Duodenal mucosa (tissue), 2 donors: ENCODE measurements around the gene EFHD2.

Experiments used
- H3K27ac ChIP-seq: one replicate; pipeline ENCODE4 v1.7.0; 2013; ENCODE audit warnings: low read depth, low read length
- H3K27me3 ChIP-seq, 2 donors: one replicate each; pipeline ENCODE4 v1.7.0; 2013; ENCODE audit warnings: low read length in 2 of 2, control low read depth in 1 of 2; ENCODE audit not compliant: insufficient read depth in 2 of 2, control insufficient read depth in 1 of 2
- H3K36me3 ChIP-seq, 2 donors: one replicate each; pipeline ENCODE4 v1.7.0; 2013; ENCODE audit warnings: low read length in 2 of 2, control low read depth in 1 of 2; ENCODE audit not compliant: insufficient read depth in 2 of 2, control insufficient read depth in 1 of 2
- H3K4me1 ChIP-seq, 2 donors: one replicate each; pipeline ENCODE4 v1.7.0; 2013; ENCODE audit warnings: low read length in 2 of 2, control low read depth in 1 of 2; ENCODE audit not compliant: insufficient read depth in 2 of 2, control insufficient read depth in 1 of 2
- H3K4me3 ChIP-seq, 2 donors: one replicate each; pipeline ENCODE4 v1.7.0; 2013; ENCODE audit warnings: low read length in 2 of 2, low read depth in 1 of 2
- H3K9ac ChIP-seq, 2 donors: one replicate each; pipeline ENCODE4 v1.7.0; 2013; ENCODE audit warnings: low read length in 2 of 2, low read depth in 1 of 2
- H3K9me3 ChIP-seq, 2 donors: one replicate each; pipeline ENCODE4 v1.7.0; 2013; ENCODE audit warnings: low read length in 2 of 2, control low read depth in 1 of 2; ENCODE audit not compliant: control insufficient read depth in 1 of 2

Gene EFHD2

GRCh38 chr1:15412175-15412800 is 2.6 kb downstream of the EFHD2 start:
- peak overlapping the region; percentile 85 to 96 for H3K4me3 ChIP-seq
- H3K27me3 ChIP-seq: no peaks in the 10 kb centered on the region
- peak overlapping the region; percentile 90 to 98 for H3K9ac ChIP-seq
- H3K36me3 ChIP-seq: peaks cover 0 to 8% of the 10 kb centered on the region in 2 donors
- no peaks in the 10 kb centered on the region for H3K9me3 ChIP-seq
- peaks cover 52 to 63% of the 10 kb centered on the region in 2 donors for H3K4me1 ChIP-seq
- peak overlapping the region; percentile 69 for H3K27ac ChIP-seq

- Histone ChIP-seq H3K4me3 (peak overlapping the region; percentile 85 to 96), H3K9ac (peak overlapping the region; percentile 90 to 98), H3K27me3 (no peaks in the 10 kb centered on the region), H3K36me3 (peaks cover 0 to 8% of the 10 kb centered on the region in 2 donors), H3K9me3 (no peaks in the 10 kb centered on the region), H3K27ac (peak overlapping the region; percentile 69), H3K4me1 (peaks cover 57 to 68% of the 10 kb centered on the region in 2 donors)
These were observed 3.2 kb downstream of the EFHD2 start for GRCh38 chr1:15412843-15413242.

DNA sequence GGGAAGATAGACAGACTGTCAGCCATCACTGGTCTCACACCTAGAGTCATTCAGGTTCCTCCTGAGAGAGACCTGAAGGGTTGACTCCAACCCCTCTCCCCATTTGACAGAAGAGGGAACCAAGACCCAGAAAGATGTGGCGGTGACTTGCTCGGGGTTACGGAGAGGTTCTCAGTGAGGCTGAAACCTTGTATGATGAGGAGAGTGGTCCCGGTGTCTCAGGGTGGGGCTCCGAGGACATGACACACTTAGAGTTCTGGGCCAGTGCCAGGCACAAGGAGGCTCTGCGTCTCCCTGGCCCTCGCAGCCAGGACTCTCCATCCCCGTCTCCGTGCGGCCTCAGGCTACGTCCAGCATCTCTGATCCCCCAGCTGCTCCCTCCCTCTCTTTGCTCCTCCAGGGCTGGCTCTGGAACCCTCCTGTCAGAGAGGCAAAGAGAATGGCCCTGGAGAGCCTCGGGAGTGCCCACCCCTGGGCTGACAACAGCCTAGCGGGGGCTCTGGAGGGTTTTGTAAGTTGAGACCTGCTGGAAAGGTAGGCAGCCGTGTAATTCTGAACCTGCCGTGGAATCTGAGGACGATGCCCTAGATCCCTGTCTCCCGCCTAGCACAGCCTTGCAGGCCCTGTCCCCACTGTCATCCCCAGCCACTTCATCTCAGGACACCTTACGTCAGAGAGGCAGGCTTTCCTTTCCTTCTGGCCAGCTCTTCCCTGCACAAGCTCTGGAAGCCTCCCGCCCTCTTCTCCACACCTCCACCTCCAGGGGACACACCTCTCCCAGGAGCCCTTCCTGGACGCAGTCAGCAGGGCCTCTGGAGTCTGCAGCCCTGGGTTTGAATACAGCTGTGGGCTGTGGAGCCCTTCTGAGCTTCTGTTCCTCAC is 4.1 kb downstream of the EFHD2 start:
- no peaks in the 10 kb centered on the region for H3K9me3 ChIP-seq
- peaks cover 61 to 73% of the 10 kb centered on the region in 2 donors for H3K4me1 ChIP-seq
- H3K27me3 ChIP-seq: no peaks in the 10 kb centered on the region
- H3K4me3 ChIP-seq: peak overlapping the region in 1 of 2 donors; percentile 96
- H3K9ac ChIP-seq: peak overlapping the region; percentile 90 to 98
- H3K27ac ChIP-seq: peak overlapping the region; percentile 30
- H3K36me3 ChIP-seq: peaks cover 0 to 8% of the 10 kb centered on the region in 2 donors

DNA sequence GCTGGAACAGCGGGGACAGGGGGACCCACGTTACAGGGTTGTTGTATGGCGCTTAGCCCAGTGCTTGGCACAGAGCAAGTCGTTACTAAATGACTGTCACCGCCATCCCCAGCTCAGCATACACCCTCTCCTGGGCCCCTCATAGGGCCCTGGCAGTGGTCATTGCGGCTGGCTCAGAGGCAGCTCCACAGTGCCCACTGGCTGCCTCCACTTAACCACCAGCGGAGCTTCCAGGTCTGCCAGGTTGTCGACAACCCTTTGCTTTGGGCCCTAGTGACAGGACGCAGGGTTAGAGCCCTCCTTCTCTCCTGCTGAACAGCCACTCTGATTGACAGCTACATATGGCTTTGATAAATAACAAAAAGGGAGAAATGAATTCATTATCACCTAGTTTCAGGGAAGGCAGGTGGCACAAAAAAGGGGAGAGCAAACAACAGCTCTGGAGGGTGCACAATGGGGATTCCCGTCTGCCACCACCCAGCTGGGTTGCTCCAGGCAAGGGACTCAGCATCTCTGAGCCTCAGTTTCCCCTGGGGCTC is 4.8 kb downstream of the EFHD2 start:
- H3K36me3 ChIP-seq: peaks cover 0 to 8% of the 10 kb centered on the region in 2 donors
- H3K27ac ChIP-seq: no peak overlapping the region
- H3K4me3 ChIP-seq: no peak overlapping the region
- H3K9ac ChIP-seq: peak overlapping the region in 1 of 2 donors; percentile 35
- no peaks in the 10 kb centered on the region for H3K27me3 ChIP-seq
- peaks cover 68 to 76% of the 10 kb centered on the region in 2 donors for H3K4me1 ChIP-seq
- H3K9me3 ChIP-seq: no peaks in the 10 kb centered on the region

DNA sequence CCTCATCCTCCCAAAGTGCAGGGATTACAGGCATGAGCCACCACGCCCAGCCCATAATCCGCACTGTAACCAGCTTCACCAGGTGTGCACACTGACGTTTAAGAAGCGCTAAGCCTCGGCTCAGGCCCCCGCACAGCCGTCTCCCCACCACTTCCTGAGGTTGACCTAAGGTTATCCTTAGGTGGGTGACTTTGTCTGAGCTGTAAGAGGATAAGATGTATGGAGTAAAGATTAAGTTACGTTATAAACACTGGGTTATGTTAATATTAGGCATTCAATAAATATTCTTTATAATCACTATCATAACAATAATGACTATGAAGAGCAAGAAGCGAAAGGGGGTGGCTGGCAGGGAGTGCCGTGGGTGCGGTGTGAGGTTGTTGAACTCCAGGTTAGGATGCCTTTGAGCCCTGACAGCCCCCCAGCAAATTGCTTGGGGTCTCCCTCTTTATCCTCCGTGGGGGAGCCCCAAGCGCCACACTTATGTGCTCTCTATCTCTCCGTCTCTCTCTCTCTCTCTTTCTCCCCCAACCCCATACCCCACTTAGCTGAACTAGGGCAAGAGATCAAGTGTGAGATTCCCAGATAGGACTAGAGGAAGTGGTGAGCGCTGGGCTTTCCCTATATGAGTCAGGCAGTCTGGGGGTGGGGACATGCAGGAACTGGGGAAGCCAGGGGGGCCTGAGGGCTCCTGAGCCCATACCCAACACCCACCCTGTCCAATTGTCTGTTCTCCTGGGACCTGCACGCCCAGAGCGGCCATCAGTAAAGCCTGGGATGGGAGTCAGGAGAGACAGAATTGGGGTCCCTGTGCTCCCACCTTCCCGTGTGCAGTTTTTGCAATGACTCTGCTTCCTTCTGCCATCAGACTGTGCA is 7.6 kb downstream of the EFHD2 start:
- Histone ChIP-seq H3K4me3 (peak overlapping the region; percentile 14 to 39), H3K9ac (peak overlapping the region; percentile 1 to 60), H3K4me1 (peaks cover 84% of the 10 kb centered on the region in 2 donors)

GRCh38 chr1:15418806-15419515 is 9.3 kb downstream of the EFHD2 start:
- Histone ChIP-seq H3K4me1 (peaks cover 78 to 81% of the 10 kb centered on the region in 2 donors), H3K27ac (peak overlapping the region; percentile 41), H3K4me3 (no peak overlapping the region), H3K36me3 (peaks cover 0 to 12% of the 10 kb centered on the region in 2 donors), H3K27me3 (no peaks in the 10 kb centered on the region), H3K9ac (peak overlapping the region; percentile 48 to 69), H3K9me3 (no peaks in the 10 kb centered on the region)

More for the DNA sequence above, 7.6 kb downstream of the EFHD2 start:
- Histone ChIP-seq H3K27me3 (no peaks in the 10 kb centered on the region), H3K27ac (peak overlapping the region; percentile 88), H3K9me3 (no peaks in the 10 kb centered on the region), H3K36me3 (peaks cover 0 to 12% of the 10 kb centered on the region in 2 donors)

- Histone ChIP-seq H3K9ac (peak overlapping the region; percentile 31 to 33), H3K27me3 (no peaks in the 10 kb centered on the region), H3K36me3 (peaks cover 0 to 8% of the 10 kb centered on the region in 2 donors), H3K4me1 (peaks cover 76 to 77% of the 10 kb centered on the region in 2 donors), H3K27ac (peak overlapping the region; percentile 48), H3K9me3 (no peaks in the 10 kb centered on the region), H3K4me3 (peak overlapping the region in 1 of 2 donors; percentile 17)
These were observed 11.3 kb downstream of the EFHD2 start for GRCh38 chr1:15420853-15421465.

GRCh38 chr1:15422871-15423270 is 13.2 kb downstream of the EFHD2 start:
- Histone ChIP-seq H3K9ac (peak overlapping the region; percentile 28 to 83), H3K36me3 (peaks cover 0 to 27% of the 10 kb centered on the region in 2 donors), H3K9me3 (no peaks in the 10 kb centered on the region), H3K4me3 (no peak overlapping the region), H3K4me1 (peaks cover 70 to 75% of the 10 kb centered on the region in 2 donors), H3K27ac (peak overlapping the region; percentile 91), H3K27me3 (no peaks in the 10 kb centered on the region)
